ENCODE measurements around the gene FAM13A.
"Not testable (repeated sequence)": the region's sequence is repeated elsewhere in the genome, so short reads cannot be mapped to it uniquely, and the experiment has no call there.

FAM13A gene

GRCh38 chr4:89039730-89040338 lies 17.2 kb downstream of the FAM13A start:
- no peak for DNase-seq

- no peak for DNase-seq
Measured at GRCh38 chr4:89036535-89036934, 20.4 kb downstream of the FAM13A start.

- no peak for DNase-seq
Measured at GRCh38 chr4:89031272-89031671, 25.7 kb downstream of the FAM13A start.

GRCh38 chr4:89029591-89029990 lies 27.4 kb downstream of the FAM13A start:
- no peak for DNase-seq

GRCh38 chr4:89026542-89026941 lies 30.4 kb downstream of the FAM13A start:
- no peak for DNase-seq

- peak; percentile 31 for DNase-seq
Measured at GRCh38 chr4:89024051-89024675, 32.8 kb downstream of the FAM13A start.

- no peak for DNase-seq
Measured at GRCh38 chr4:89023140-89023539, 33.8 kb downstream of the FAM13A start.

- no peak for DNase-seq
Measured at GRCh38 chr4:89022426-89023128, 34.4 kb downstream of the FAM13A start.

GRCh38 chr4:89021684-89022083 lies 35.3 kb downstream of the FAM13A start:
- DNase-seq = no peak

- no peak for DNase-seq
Measured at GRCh38 chr4:89021062-89021461, 35.9 kb downstream of the FAM13A start.

GRCh38 chr4:89014897-89015296 lies 42.1 kb downstream of the FAM13A start:
- not testable (repeated sequence) for DNase-seq

GRCh38 chr4:89009761-89010369 lies 47.1 kb downstream of the FAM13A start:
- no peak for DNase-seq

GRCh38 chr4:89009115-89009514 lies 47.9 kb downstream of the FAM13A start:
- no peak for DNase-seq

- DNase-seq = no peak
Measured at GRCh38 chr4:89008166-89008565, 48.8 kb downstream of the FAM13A start.

- DNase-seq = no peak
Measured at GRCh38 chr4:89007338-89007939, 49.5 kb downstream of the FAM13A start.

- no peak for DNase-seq
Measured at GRCh38 chr4:89006307-89006706, 50.7 kb downstream of the FAM13A start.

- not testable (repeated sequence) for DNase-seq
Measured at GRCh38 chr4:89005066-89005465, 51.9 kb downstream of the FAM13A start.

GRCh38 chr4:89001647-89002445 lies 55.1 kb downstream of the FAM13A start:
- no peak for DNase-seq

- DNase-seq = no peak
Measured at GRCh38 chr4:89000844-89001360, 56.1 kb downstream of the FAM13A start.

- DNase-seq = no peak
Measured at GRCh38 chr4:89000382-89000781, 56.6 kb downstream of the FAM13A start.

- no peak for DNase-seq
Measured at GRCh38 chr4:88999392-88999930, 57.5 kb downstream of the FAM13A start.

- no peak for DNase-seq
Measured at GRCh38 chr4:88998891-88999290, 58.1 kb downstream of the FAM13A start.

Measured in activated naive CD4-positive, alpha-beta T cell treated with anti-CD3 and anti-CD28 coated beads, Interleukin-2, amount 50 U/mL, for 16 hours (primary cell).